GM18508 (cell line): ENCODE data around the gene HDAC5.
"Not testable (repeated sequence)": the region's sequence is repeated elsewhere in the genome, so short reads cannot be mapped to it uniquely, and the experiment has no call there.

Experiments
- ATAC-seq: cut with Tn5 transposase; IDR thresholded peaks from one replicate; pipeline ENCODE4 v1.9.1; 2021; ENCODE audit warnings: moderate number of reproducible peaks; ENCODE audit not compliant: insufficient read depth, unreplicated experiment

The HDAC5 gene

GRCh38 chr17:44123356-44124117 is at the start of gene HDAC5:
TSS of gene HDAC5 (minus strand) at chr17:44123641. CDS start at chr17:44117515, 6,126 bp downstream.
- ATAC-seq, result peak; percentile 78

GRCh38 chr17:44171931-44172455 is 48.6 kb upstream of the HDAC5 start:
- no peak for ATAC-seq

GRCh38 chr17:44170499-44171201 is 47.2 kb upstream of the HDAC5 start, which contains the start of gene ASB16:
TSS of gene ASB16 (plus strand) at chr17:44170704. CDS start at chr17:44170790, 86 bp downstream.
- no peak for ATAC-seq

GRCh38 chr17:44170135-44170498 is 46.7 kb upstream of the HDAC5 start:
- ATAC-seq, result no peak

- no peak for ATAC-seq
These were observed 43.9 kb upstream of the HDAC5 start for GRCh38 chr17:44167181-44167861.

- ATAC-seq, result no peak
These were observed 41.0 kb upstream of the HDAC5 start for GRCh38 chr17:44164476-44164875.

- ATAC-seq, result no peak
These were observed 36.2 kb upstream of the HDAC5 start for GRCh38 chr17:44159519-44160210.

- ATAC-seq, result no peak
These were observed 32.0 kb upstream of the HDAC5 start for GRCh38 chr17:44155488-44155887.

- ATAC-seq, result no peak
These were observed 29.4 kb upstream of the HDAC5 start for GRCh38 chr17:44152875-44153274.

- no peak for ATAC-seq
These were observed 26.4 kb upstream of the HDAC5 start for GRCh38 chr17:44149750-44150329.

- not testable (repeated sequence) for ATAC-seq
These were observed 25.6 kb upstream of the HDAC5 start for GRCh38 chr17:44149066-44149465.

GRCh38 chr17:44147812-44148211 is 24.4 kb upstream of the HDAC5 start:
- no peak for ATAC-seq

GRCh38 chr17:44146375-44147346 is 23.2 kb upstream of the HDAC5 start:
- no peak for ATAC-seq

- no peak for ATAC-seq
These were observed 21.7 kb upstream of the HDAC5 start for GRCh38 chr17:44144966-44145739.

- not testable (repeated sequence) for ATAC-seq
These were observed 20.5 kb upstream of the HDAC5 start for GRCh38 chr17:44143921-44144320.

- ATAC-seq, result no peak
These were observed 14.7 kb upstream of the HDAC5 start for GRCh38 chr17:44137891-44138709.
